ENCODE results near the gene SELENON. TPM values are rescaled to one million over a fixed set of nuclear protein-coding genes. Genes with fewer than 3 reads are reported as not detected.
A peak's percentile ranks its signal among the peaks of the same experiment; 100 is the strongest.

SELENON gene, protein sequence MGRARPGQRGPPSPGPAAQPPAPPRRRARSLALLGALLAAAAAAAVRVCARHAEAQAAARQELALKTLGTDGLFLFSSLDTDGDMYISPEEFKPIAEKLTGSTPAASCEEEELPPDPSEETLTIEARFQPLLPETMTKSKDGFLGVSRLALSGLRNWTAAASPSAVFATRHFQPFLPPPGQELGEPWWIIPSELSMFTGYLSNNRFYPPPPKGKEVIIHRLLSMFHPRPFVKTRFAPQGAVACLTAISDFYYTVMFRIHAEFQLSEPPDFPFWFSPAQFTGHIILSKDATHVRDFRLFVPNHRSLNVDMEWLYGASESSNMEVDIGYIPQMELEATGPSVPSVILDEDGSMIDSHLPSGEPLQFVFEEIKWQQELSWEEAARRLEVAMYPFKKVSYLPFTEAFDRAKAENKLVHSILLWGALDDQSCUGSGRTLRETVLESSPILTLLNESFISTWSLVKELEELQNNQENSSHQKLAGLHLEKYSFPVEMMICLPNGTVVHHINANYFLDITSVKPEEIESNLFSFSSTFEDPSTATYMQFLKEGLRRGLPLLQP
- 45.3 and 49.7 TPM in 2 replicates for total RNA-seq (2014; rRNA removed; shearing (Covaris generic))
- polyA plus RNA-seq (2016; fragmentation: Nextera tagmentation; extraction: Ambion mirVana): 8.3 and 9.0 TPM in 2 replicates

DNA sequence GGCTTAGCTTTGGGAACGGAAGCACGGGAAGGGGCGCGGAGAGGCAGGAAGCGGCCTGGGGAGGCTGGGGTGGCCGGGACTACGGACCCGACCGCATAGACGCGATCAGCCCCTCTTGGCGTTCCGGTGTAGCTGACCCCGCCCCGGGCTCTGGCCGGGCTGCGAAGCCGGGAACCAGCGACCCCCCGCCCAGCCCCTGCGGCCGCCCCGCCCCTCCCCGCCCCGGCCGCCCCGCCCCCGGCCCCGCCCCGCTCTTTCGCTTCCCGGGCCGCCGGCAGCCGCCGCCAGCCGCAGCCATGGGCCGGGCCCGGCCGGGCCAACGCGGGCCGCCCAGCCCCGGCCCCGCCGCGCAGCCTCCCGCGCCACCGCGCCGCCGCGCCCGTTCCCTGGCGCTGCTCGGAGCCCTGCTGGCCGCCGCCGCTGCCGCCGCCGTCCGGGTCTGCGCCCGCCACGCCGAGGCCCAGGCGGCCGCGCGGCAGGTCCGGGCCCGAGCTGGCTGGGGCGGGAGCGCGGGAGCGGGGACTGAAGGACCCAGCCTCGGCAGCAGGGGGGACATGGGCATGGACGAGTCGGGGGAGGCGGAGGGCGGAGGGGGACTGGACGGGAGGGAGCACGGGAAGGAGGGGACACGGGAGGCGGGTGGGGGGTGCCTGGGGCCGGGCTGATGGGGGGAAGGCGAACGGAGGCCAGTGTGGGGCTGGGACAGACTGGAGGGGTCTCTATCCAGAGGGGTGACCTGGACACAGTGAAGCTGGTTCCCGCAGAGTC, at the start of gene SELENON:
SELENON (plus strand) TSS at position 259 of the 768 bp plus-strand sequence; CDS start at position 297, 38 bp downstream.
- Histone ChIP-seq H3K27ac (no peak within 1 kb of the TSS), H3K4me3 (peak within 1 kb of the TSS; percentile 86), H4K20me1 (ENCODE audit: insufficient read depth) (no peaks in the 10 kb centered on the region), H3K9ac (peak within 1 kb of the TSS; percentile 91), H3K27me3 (replicated peaks; ENCODE audit: insufficient read depth) (no peaks in the 10 kb centered on the region), H3F3A (ENCODE audit: insufficient read depth) (peaks cover 27% of the 10 kb centered on the region), H3K9me2 (ENCODE audit: insufficient read depth) (no peaks in the 10 kb centered on the region), H3K4me1 (ENCODE audit: insufficient read depth) (peaks cover 16% of the 10 kb centered on the region), H3K4me2 (ENCODE audit: unreplicated experiment) (peak within 1 kb of the TSS; percentile 90), H3K9me3 (ENCODE audit: low read depth) (no peaks in the 10 kb centered on the region), H2AFZ (peak within 1 kb of the TSS; percentile 91), H3K79me2 (ENCODE audit: insufficient read depth) (peaks cover 26% of the 10 kb centered on the region), H3K36me3 (ENCODE audit: low read depth) (no peaks in the 10 kb centered on the region)
- DNase-seq: peak; percentile 66
- in situ Hi-C loops (cut with MboI): loop anchor here (10.0 to 25.0 kb wide), 2 partner anchors 185 to 563 kb away; partner anchors contain the start of genes MAN1C1, RSRP1 and SYF2
- WGBS, 2 experiments (ENCODE audit: low coverage in 1 of 2, low lambda C conversion rate in 2 of 2, missing lambda C conversion rate in 2 of 2): 1 to 2% methylated on average over 32 to 82 of the region's 91 CpGs
- TF ChIP-seq EZH2phosphoT487 (IDR thresholded peaks at IDR 0.05; ENCODE audit: insufficient read depth, low read depth) (no peak), EZH2 (IDR thresholded peaks at IDR 0.05; ENCODE audit: insufficient read depth, poor library complexity, severe bottlenecking) (no peak)

DNA sequence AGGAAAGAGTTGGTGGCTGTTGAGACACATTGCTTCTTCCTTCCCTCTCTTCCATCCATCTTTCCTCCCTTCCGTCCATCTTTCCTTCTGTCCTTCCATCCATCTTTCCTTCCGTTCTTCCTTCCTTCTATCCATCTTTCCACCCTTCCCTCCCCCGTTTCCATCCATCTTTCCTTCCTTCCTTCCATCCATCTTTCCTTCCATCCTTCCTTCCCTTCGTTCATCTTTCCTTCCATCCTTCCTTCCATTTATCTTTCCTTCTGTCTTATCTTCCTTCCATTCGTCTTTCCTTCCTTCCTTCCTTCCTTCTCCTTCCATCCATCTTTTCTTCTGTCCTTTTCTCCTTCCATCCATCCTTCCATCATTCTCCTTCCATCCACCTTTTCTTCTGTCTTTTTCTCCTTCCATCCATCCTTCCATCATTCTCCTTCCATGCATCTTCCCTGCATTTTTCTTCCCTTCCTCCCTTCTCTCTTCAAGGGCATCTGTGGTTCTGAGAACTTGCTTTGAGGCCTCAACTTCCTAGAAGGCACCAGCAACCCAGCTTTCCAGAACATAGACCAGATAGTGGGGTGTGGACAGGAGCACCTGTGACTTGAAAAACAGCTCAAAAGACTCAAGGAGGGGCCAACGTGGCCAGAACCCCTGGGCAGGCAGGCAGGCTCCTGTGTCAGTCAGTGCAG, 48.9 kb upstream of the SELENON start:
- Histone ChIP-seq H3K9ac (no peak overlapping the region), H3F3A (ENCODE audit: insufficient read depth) (no peaks in the 10 kb centered on the region), H3K27me3 (replicated peaks; ENCODE audit: insufficient read depth) (no peaks in the 10 kb centered on the region; the same call in 1 of the 2 replicates), H3K4me1 (ENCODE audit: insufficient read depth) (no peaks in the 10 kb centered on the region), H3K9me2 (ENCODE audit: insufficient read depth) (no peaks in the 10 kb centered on the region), H3K9me3 (ENCODE audit: low read depth) (no peaks in the 10 kb centered on the region), H3K4me3 (no peak overlapping the region), H2AFZ (no peak overlapping the region), H3K79me2 (ENCODE audit: insufficient read depth) (no peaks in the 10 kb centered on the region), H3K4me2 (ENCODE audit: unreplicated experiment) (no peak overlapping the region), H3K27ac (no peak overlapping the region), H4K20me1 (ENCODE audit: insufficient read depth) (no peaks in the 10 kb centered on the region), H3K36me3 (ENCODE audit: low read depth) (no peaks in the 10 kb centered on the region)
- TF ChIP-seq EZH2phosphoT487 (IDR thresholded peaks at IDR 0.05; ENCODE audit: insufficient read depth, low read depth) (no peak), EZH2 (IDR thresholded peaks at IDR 0.05; ENCODE audit: insufficient read depth, poor library complexity, severe bottlenecking) (no peak)
- in situ Hi-C loops (cut with MboI): no loop called here
- WGBS, 2 experiments (ENCODE audit: low coverage in 1 of 2, low lambda C conversion rate in 2 of 2, missing lambda C conversion rate in 2 of 2): 62 to 83% methylated on average over 5 to 6 of the region's 6 CpGs
- no peak for DNase-seq

DNA sequence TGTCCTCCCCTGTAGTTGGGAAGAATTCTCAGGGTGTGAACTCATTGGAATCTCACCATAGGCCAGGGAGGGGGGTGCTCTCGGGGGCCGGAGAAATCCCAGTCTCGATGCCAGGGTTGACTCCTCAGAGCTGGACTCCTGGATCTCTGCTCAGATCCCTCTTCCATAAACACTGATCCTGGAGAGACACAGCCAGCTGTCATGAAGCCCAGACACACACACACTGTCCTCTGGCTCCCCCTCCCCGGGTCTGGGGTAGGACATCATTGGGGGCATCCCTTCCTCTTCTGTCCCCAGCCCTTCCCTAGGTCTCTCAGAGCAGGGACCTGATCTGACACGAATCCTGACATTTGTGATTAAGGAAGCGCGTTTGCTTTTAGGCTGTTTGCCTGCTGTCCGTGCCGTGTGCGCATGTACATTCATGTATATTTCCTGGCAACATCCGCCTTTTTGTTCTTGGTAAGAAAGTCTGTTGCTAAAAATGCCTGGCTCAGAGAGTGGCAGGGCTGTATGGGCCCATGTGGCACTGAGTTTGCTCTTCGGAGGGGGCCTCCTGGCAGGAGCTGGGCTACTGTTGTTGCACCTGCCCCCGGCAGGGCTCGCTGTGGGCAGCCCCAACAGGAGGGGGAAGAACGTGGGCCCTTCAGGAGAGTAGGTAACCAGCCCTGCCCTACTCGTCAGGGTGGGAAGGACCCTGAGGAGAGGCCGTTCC, 45.4 kb upstream of the SELENON start:
- 63 to 64% methylated on average over 17 of the region's 17 CpGs for WGBS, 2 experiments (ENCODE audit: low coverage in 1 of 2, low lambda C conversion rate in 2 of 2, missing lambda C conversion rate in 2 of 2)
- H3K9me3 ChIP-seq (ENCODE audit: low read depth): no peaks in the 10 kb centered on the region
- no peaks in the 10 kb centered on the region for H3K36me3 ChIP-seq (ENCODE audit: low read depth)
- H2AFZ ChIP-seq: no peak overlapping the region
- H3F3A ChIP-seq (ENCODE audit: insufficient read depth): no peaks in the 10 kb centered on the region
- H3K4me3 ChIP-seq: no peak overlapping the region
- in situ Hi-C loops (cut with MboI): no loop called here
- no peaks in the 10 kb centered on the region for H4K20me1 ChIP-seq (ENCODE audit: insufficient read depth)
- TF ChIP-seq EZH2phosphoT487 (IDR thresholded peaks at IDR 0.05; ENCODE audit: insufficient read depth, low read depth) (no peak), EZH2 (IDR thresholded peaks at IDR 0.05; ENCODE audit: insufficient read depth, poor library complexity, severe bottlenecking) (no peak)
- no peak for DNase-seq
- no peak overlapping the region for H3K9ac ChIP-seq
- H3K27me3 ChIP-seq (replicated peaks; ENCODE audit: insufficient read depth): no peaks in the 10 kb centered on the region; the same call in 1 of the 2 replicates
- no peak overlapping the region for H3K4me2 ChIP-seq (ENCODE audit: unreplicated experiment)
- no peaks in the 10 kb centered on the region for H3K9me2 ChIP-seq (ENCODE audit: insufficient read depth)
- H3K27ac ChIP-seq: no peak overlapping the region
- H3K4me1 ChIP-seq (ENCODE audit: insufficient read depth): no peaks in the 10 kb centered on the region
- H3K79me2 ChIP-seq (ENCODE audit: insufficient read depth): no peaks in the 10 kb centered on the region

Data from GM23248 (cell line).